ENCODE results near the gene BDH2.

Gene BDH2
- 5.5 to 19.1 (median 10.4) reads per million in 3 experiments for total RNA-seq

DNA sequence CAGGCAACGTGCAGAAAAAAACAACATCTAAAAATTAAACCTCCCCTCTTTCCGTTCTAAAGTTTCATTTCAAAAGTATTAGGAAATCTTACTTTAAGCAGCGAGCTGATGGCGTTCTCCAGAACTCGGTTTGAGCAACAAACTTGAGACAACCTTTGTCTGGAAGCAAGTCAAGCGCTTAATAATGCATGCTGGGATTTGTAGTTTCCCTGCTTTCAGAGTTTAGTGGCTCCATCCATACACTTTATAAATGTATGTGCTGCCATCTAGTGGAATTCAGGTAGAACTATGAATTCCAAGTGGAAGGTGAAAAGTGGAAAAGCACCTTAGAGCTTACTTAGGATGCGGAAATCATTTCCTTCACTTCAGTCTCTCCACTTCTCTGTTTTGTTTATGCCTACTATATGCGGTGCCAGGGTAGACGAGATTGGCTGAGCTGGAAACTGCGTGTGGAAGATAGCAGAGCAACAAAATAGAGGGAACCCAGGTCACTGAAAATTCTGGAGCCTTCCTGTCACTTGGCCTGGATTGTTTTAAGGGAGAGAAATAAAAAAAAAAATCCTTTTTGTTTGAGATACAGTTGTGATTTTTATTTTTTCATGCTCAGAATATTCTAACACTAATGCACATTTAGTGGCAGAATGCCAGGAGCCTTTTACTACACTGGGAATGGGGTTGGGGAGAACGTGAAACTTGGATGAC lies at the start of gene BDH2:
TSS of gene BDH2 (minus strand) at position 144 of the 702 bp plus-strand sequence. CDS start 3,580 bp downstream, outside the sequence.
- DNase-seq = peak; percentile 81

DNA sequence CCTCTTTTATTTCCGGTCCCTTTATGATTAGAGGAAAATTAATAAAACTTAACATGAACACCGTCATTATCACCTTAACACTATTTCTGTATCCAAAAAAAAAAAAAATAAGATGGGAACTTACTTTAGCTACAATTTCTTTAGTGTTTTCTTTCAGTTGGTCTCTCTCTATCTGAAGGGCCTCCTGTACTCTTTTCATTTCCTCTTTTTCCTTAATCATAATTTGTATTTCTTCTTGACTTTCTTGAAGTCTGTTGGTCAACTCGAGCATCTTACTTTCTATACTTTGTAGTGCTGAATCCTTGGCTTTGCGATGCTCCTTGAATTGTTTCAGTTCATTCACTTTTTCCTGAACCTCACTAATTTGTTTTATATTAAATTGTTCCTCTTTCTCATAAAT lies 45.3 kb upstream of the BDH2 start:
- DNase-seq = no peak

DNA sequence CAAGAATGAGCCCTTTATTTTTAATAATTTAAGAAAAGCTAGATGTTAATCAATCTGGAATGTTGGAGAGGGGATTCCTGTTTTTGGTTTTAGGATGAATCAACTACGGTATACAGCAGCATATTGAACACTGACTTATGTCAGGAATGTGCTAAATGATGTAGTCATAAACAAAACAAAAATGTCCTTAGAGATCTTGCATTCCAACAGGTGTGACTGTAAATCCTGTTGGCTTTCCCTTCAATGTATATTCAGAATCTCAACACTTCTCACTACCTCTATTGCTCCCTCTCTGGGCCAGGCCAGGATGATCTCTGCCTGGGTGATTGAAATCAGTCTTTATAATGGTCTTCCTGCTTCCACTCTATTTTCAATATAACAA lies 37.8 kb upstream of the BDH2 start:
- no peak for DNase-seq

DNA sequence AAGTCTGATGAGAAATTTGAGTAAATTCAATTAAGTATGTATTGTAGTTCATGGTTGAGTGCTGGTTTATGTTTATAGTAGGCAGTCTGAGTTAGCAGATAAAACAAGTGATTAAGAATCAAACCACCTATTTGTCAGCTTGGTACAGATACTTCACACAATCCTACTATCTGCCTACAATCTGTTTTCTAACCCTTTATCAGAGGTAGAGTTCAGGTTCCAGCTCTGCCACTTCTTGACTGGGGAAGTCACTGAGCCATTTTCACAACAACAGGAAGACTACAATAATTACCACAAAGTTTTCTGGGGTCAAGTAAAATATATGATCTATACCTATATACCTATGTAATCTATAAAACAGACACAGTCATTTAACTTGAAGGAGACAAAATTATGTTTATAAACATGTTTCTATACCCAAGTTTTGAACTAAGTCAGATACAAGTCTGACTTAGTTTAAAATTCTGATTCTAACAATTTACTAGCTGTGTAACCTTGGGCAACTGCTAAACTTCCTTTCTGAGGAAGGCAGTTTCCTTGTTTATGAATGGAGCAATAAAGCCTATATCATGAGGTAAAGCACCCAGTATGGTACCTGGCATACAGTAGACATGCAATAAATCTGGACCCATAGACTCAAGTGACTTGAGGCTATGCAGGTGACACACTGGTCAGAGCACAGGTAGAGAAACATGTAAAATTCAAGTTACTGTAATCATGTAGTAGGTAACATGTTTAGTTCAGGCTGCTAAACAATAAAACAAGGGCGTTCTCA lies 37.2 kb upstream of the BDH2 start:
- DNase-seq = no peak

DNA sequence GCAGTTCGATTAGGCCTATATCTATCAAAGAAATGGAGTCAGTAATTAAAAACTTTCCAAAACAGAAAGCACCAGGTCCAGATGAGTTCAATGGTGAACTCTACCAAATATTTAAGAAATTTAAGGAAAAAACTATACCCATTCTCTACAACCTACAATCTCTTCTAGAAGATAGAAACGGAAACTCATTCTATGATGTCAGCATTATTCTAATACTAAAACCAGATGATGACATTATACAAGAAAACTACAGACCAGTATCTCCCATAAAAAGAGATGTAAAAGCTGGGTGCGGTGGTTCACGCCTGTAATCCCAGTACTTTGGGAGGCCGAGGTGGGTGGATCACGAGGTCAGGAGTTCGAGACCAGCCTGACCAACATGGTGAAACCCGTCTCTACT lies 29.5 kb upstream of the BDH2 start:
- DNase-seq = no peak

DNA sequence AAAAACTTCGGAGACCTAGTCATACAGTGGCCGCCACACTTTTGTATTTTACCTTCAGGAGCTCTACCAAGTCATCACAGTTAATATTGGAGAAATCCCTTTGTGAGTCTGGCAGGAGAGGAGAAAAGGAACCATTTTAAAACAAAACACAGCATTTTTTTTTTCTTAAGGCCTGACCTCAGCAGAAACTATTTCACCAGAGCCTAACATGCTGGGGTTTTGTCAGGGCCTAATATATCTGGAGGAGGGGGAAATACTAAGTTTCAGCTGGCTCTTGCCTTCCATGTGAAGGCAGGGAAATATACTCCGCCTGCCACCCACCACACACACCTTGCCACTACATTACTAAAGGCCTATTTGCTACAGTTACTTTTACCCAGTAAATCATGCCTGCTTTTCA lies 26.5 kb upstream of the BDH2 start:
- DNase-seq = no peak

DNA sequence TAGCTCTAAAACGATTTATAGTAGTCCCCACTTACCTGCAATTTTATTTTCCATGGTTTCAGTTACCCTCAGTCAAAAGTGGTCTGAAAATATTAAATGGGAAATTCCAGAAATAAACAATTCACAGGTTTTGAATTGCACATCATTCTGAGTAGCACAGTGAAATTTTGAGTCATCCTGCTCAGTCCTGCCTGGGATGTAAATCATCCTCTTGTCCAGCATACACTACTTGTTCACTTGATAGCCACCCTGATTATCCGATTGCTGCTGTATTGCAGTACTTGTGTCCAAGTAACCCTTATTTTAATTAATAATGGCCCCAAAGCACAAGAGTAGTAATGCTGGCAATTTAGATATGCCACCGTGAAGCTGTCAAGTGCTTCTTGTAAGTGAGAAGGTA lies 23.5 kb upstream of the BDH2 start:
- no peak for DNase-seq

DNA sequence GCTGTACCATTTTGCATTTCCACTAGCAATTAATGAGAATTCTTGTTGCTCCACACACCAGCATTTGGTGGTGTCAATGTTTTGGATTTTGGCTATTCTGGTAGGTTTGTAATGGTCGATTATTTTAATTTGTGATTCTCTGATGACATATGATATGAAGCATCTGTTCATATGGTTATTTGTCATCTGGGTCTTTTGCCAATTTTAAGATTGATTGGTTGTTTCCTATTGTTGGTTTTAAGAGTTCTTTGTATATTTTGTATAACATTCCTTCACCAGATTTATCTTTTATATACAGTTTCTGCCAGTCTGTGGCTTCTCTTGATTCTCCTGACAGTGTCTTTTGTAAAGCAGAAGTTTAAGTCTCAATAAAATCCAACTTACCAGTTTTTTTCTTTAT lies 18.5 kb upstream of the BDH2 start:
- no peak for DNase-seq

DNA sequence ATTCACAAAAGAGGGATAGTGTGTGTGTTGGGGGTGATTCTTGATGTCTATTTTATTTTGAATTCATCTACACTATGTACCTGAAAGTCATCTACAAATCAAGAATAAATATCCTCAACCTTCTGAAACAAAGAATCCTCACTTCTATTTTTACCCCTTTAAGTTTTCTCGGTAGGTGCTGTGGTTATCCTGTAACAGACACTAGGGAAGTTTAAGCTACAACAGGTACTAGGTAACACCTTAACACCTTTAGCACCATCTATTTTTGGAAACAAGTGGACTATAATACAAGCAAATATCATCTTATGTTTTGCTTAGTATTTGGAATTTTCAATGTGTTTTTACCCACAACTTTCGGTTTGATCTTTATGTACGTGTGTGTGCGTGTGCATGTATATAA lies 12.0 kb upstream of the BDH2 start:
- DNase-seq = no peak

DNA sequence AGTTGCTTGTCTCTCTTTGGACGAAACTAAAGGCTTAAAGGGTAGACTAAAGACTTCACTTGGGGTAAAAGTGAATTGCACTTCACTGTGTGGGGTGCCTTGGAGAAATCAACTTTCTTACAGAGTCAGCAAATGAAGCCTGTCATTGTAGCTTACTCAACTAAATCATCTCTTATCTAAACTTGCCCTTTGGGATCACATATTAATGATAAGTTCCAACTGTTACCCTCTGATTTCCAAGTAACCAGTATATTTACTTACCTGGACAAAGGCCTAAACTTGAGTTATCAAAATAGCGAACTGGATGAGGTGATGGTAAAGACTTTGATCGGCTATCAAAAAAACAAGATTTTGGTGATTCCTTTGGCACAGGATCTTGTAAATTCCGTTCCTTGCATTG lies 8.9 kb upstream of the BDH2 start:
- no peak for DNase-seq

DNA sequence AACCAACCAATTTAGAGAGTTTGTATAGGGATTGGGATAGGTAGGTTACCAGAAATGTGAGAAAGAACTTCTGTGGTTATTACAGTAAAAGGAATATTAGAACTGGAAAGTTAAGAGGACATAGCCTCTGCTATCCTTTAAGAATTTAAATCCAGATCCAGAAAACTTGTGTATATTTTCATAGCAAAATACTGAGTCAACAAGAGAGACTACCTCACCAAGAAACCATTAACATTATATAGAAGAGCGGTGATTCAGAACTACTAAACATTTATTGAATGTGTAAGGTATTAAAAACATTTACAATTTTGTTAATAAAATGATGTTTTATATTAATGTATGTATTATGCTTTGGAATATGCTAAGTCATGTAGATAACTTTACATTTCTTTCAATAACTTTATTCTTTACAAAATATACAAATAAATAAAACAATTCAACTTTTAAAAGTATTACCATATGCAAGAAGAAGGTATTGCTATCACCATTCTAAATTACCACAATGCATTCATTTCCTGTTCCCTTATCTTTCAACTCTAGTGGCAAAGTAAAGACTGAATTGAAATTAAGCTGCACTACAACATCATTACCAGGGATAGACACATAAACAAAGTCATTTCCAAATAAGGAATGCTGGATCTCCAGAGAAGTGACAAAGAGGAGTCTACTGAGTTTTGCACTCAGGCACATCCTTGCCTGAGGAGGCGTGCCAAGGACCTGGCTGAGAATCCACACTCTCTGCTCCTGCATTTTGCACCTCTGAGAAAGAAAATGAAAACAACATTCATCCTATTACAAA lies 6.1 kb upstream of the BDH2 start:
- DNase-seq = no peak

DNA sequence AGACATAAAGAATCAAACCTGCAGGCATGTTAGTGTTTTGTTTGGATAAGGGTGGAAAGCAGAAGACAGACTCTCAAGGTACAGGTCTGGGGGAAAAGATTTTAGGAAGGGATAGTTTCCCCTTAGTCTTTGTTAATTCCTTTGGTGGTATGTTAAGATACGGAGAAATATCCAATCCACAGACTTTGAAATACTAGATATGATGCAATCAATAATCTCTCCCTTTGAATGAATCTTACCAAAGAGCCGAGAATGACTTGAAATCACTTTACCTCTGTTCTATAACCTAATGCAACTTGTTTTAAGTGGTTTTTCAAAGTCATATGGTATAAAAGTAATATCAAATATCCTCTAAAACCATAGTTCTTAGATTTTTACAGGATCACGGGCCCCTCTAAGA lies 5.3 kb upstream of the BDH2 start:
- DNase-seq = no peak

DNA sequence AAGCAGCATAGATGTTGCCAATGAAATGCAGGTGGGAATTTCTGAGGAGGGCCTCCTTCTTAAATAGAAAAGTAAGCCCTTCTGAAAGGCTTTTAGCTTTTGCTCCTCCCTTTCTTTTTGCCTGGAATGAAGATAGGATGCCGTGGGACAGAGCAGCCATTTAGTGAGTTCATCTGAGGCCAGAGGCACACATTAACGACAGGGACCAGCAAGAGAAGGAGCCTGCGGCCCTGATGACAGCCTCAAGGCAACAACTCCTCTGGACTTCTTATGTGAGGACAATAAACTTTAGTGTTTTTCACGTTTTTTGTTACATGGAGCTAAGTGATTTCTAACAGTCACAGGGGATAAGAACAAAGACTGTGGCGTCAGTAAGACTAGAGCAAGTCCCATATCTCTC lies 1.1 kb upstream of the BDH2 start:
- no peak for DNase-seq

DNA sequence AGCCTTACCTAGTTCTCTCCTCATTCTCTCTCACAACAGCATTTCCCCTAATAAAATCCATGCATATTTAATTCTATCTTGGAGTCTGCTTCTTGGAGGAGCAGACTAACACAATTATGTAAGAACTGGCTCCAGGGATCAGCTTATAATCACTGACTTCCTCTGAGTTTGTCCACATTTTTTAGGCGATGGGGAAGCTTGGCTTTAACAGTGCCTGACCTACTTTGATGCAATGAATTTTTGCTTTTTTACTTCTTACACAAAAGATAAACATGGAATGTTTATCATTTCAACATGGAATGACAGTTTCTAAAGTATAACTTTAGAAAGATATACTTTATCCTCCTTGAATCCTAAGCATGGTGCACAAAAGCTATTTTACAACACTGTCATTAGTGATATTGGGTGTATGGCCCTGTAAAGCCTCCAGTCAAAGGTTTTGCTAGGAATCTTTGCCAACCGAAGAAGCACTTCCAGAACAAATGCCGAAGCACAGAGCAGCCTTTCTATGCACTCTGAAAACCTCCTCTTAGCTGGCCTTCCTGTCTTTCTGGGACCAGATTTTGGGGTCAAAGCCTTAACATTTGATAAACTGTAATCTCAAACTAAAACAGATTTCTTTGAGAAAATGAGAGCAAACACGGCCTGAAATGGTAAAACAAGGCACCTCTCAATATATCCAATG lies 736 bp downstream of the BDH2 start:
- DNase-seq = no peak

DNA sequence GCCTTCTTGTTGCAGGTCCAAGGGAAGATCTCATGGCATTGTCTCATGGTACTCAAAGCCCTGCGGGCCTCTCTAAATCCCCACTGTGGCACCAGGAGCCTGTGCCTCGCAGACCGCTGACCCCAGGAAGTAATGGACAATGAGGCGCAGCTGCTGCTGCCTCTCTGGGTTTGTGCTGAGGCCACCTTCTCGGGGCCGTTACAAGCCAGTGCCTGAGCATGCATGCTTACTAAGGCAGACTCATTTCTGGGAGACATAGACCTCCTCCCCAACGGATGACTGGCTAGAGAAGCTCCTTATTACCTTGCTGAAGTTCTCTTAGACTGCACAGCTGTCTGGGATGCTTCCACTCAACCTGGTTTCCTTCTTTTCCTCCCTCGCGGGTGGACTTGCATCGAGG lies 1.3 kb downstream of the BDH2 start:
- no peak for DNase-seq

DNA sequence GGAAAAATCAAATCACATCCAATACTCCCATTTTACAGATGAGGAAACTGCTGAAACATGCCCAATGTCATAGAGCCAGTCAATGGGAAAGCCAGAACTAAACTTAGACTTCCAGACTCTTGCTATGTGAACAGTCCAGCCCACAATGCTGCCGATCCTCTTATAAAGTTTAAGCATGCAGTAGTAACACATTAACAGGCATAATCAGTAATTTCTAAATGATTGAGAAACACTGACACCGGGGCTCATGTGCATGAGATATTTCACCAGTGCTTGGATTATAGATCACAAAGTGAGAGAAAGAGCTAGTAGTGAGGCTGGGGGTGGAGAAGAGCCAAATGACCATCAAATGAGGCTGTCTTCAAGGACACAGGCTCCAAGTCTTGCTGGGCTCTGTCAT lies 2.5 kb downstream of the BDH2 start:
- no peak for DNase-seq

DNA sequence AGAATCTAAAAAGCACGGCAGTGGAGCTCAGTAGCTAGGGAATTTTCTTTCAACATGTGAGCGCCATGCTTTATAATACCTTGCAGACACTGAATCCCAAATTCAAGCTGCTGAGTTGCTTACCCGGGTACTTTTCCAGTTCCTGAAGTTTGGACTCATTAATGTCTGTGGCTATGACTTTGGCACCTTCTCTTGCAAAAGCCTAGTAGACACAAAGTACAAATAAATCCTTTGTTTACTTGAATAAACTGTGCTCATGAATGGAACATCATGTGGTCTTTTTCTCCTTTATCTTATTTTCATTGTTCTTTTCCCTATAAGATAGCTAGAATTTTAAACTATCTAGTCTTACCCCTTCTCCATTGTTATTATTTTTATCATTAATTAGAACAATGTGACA lies 4.6 kb downstream of the BDH2 start:
- no peak for DNase-seq

DNA sequence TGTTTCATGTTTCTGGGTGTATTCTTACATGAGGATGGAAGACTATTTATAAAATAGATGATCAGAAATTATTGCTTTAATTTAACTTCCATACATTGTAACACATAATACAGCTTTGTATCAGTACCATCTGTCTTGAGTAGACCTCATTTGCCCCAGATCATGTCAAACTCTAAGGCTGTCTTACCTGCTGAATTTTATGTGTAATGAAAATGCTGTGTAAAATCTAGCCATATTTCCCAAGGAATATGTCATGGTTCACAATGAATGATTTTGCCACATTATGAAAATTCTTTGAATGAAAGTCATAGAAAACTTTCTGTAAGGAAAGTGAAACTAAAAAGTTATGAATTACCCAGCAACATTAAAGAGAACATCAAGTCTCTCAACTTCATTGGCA lies 7.4 kb downstream of the BDH2 start:
- DNase-seq = no peak

DNA sequence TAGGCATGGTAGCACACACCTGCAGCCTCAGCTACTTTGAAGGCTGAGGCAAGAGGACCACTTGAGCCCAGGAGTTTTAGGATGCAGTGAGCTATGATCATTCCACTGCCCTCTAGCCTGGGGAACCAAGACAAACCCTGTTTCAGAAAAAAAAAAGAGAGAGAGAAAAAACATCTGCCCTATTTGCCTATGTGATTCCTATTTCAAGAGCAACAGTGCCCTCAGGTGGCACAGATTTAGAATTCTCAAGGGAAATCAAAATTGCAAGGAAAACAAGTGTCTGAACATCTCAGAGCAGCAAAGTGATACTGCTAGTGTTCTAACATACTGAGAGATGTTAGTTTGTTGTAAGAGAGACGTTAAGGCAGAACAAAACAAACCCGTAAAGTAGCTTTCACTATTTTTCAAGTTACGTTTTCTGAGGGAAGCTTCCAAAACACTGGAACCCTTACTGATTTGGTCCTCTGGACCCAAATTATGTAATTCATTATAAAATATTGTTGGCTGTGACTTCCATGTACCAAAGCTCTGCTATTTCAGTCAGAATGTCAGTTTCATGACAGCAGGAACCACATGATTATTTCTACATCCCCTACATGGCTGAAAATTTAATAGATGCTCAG lies 7.9 kb downstream of the BDH2 start:
- peak; percentile 50 for DNase-seq

DNA sequence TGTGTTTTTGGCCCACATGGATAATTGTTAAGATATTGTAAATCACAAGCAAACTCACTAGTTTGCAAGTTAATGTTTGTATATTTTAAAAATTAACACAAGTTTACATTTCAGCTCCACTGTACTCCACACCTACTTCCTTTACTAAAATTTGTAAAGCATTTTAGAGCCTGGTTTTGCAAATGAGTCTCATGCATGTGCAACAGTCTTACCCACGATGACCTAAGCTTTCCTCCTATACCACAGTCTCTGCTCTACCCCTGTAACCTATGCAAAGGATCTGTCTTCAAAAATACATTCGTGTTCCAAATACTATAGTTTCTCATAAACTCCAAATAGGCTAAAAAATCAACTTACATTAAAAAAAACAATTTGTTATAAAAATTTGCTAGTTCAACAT lies 10.2 kb downstream of the BDH2 start:
- no peak for DNase-seq

DNA sequence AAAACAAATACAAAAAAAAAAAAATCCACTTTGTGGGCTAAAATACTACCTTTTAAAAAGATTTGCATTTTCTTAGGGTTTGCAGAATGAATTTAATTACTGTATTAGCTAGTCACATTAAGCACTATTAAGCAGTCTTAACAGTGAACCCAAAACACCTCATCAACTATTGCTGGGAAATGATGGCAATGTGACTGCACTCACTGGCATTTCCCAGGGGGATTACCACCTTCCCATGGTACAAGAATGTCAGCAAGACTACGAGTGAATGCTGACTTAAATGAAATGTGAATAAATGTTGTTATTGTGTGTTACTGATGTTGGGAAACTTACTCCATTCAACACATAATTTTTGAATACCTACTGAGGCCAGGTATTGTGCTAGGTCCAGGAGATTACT lies 13.1 kb downstream of the BDH2 start:
- DNase-seq = no peak

DNA sequence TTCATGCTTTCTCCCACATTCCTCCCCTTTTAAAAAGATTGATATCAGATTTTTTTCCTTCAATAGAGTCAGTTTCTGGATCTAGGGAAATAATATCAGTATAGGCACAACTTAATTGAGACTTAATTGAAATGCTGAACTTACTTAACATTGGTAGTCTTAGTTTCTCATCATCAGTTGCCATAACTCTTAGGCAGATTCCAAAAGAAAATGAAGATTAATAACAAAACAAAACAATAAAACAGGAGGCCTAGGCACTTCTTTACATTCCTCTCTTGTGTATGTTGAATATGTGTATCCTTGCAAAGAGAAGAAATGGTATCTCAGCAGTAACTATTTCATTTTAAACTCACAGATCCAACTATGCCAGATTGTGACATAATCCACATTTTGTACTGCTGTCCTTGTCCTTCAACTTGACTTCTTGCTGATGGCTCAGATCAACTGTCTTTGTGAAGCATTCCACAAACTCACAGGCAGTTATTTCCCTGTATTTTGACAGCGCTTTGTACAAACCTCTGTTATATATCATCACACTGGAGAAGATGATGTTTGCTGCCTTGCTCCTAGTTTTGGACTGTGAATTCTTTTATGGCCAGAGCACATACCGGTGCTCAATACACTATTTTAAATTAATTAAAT lies 14.0 kb downstream of the BDH2 start:
- DNase-seq = no peak

All from central memory CD4-positive, alpha-beta T cell (primary cell).